Measurements from ENCODE around the gene FAM107B. TPM values are rescaled to one million over a fixed set of nuclear protein-coding genes. Genes with fewer than 3 reads are reported as not detected.

Gene FAM107B
- total and polyA plus RNA-seq, 4 donors = 38.4 to 85.4 (median 68.9) TPM

- no peak for ATAC-seq (ENCODE audit: insufficient read depth, low FRiP score)
- no peak for TF ChIP-seq CTCF (IDR thresholded peaks at IDR 0.05; ENCODE audit: control extremely low read depth, extremely low read depth)
- no peak overlapping the region for H3K4me3 ChIP-seq
- H3K27ac ChIP-seq (ENCODE audit: low read depth in 1 of 2, low read length in 1 of 2) = no peak overlapping the region
- no peaks in the 10 kb centered on the region for H3K27me3 ChIP-seq (ENCODE audit: control insufficient read depth in 3 of 3, insufficient read depth in 3 of 3, low read length in 2 of 3)
- DNase-seq = no peak
- no peaks in the 10 kb centered on the region for H3K36me3 ChIP-seq (ENCODE audit: control insufficient read depth in 4 of 4, insufficient read depth in 4 of 4, low read length in 4 of 4)
- H3K9me3 ChIP-seq (ENCODE audit: control insufficient read depth in 4 of 4, insufficient read depth in 3 of 4, low read length in 3 of 4) = no peaks in the 10 kb centered on the region
- H3K4me1 ChIP-seq (ENCODE audit: control insufficient read depth in 5 of 5, insufficient read depth in 5 of 5, low read length in 5 of 5) = peaks cover 0 to 15% (median 7%) of the 10 kb centered on the region in 5 donors
- peak overlapping the region in 1 of 2 donors; percentile 55 for H3K9ac ChIP-seq (ENCODE audit: insufficient read depth in 1 of 2, low read length in 2 of 2)
- 22 to 41% methylated on average over 5 of the region's 5 CpGs for WGBS, 2 donors
These were observed 157.6 kb downstream of the FAM107B start for GRCh38 chr10:14616955-14617730.

GRCh38 chr10:14616465-14616864, 158.2 kb downstream of the FAM107B start:
- no peaks in the 10 kb centered on the region for H3K9me3 ChIP-seq (ENCODE audit: control insufficient read depth in 4 of 4, insufficient read depth in 3 of 4, low read length in 3 of 4)
- no peaks in the 10 kb centered on the region for H3K27me3 ChIP-seq (ENCODE audit: control insufficient read depth in 3 of 3, insufficient read depth in 3 of 3, low read length in 2 of 3)
- ATAC-seq (ENCODE audit: insufficient read depth, low FRiP score) = no peak
- no peak overlapping the region for H3K4me3 ChIP-seq
- H3K4me1 ChIP-seq (ENCODE audit: control insufficient read depth in 5 of 5, insufficient read depth in 5 of 5, low read length in 5 of 5) = peaks cover 0 to 10% (median 5%) of the 10 kb centered on the region in 5 donors
- H3K9ac ChIP-seq (ENCODE audit: insufficient read depth in 1 of 2, low read length in 2 of 2) = no peak overlapping the region
- no peak for TF ChIP-seq CTCF (IDR thresholded peaks at IDR 0.05; ENCODE audit: control extremely low read depth, extremely low read depth)
- H3K36me3 ChIP-seq (ENCODE audit: control insufficient read depth in 4 of 4, insufficient read depth in 4 of 4, low read length in 4 of 4) = no peaks in the 10 kb centered on the region
- DNase-seq = no peak
- no peak overlapping the region for H3K27ac ChIP-seq (ENCODE audit: low read depth in 1 of 2, low read length in 1 of 2)
- WGBS, 2 donors = 67 to 86% methylated on average over 2 of the region's 2 CpGs

- Histone ChIP-seq H3K9ac (ENCODE audit: insufficient read depth in 1 of 2, low read length in 2 of 2) (no peak overlapping the region), H3K9me3 (ENCODE audit: control insufficient read depth in 4 of 4, insufficient read depth in 3 of 4, low read length in 3 of 4) (no peaks in the 10 kb centered on the region), H3K4me3 (no peak overlapping the region), H3K27ac (ENCODE audit: low read depth in 1 of 2, low read length in 1 of 2) (no peak overlapping the region), H3K36me3 (ENCODE audit: control insufficient read depth in 4 of 4, insufficient read depth in 4 of 4, low read length in 4 of 4) (no peaks in the 10 kb centered on the region), H3K27me3 (ENCODE audit: control insufficient read depth in 3 of 3, insufficient read depth in 3 of 3, low read length in 2 of 3) (no peaks in the 10 kb centered on the region), H3K4me1 (ENCODE audit: control insufficient read depth in 5 of 5, insufficient read depth in 5 of 5, low read length in 5 of 5) (peaks cover 0 to 16% (median 5%) of the 10 kb centered on the region in 5 donors)
- no peak for TF ChIP-seq CTCF (IDR thresholded peaks at IDR 0.05; ENCODE audit: control extremely low read depth, extremely low read depth)
- DNase-seq = no peak
- 71 to 84% methylated on average over 4 of the region's 4 CpGs for WGBS, 2 donors
- ATAC-seq (ENCODE audit: insufficient read depth, low FRiP score) = no peak
These were observed 161.1 kb downstream of the FAM107B start for GRCh38 chr10:14613588-14613920.

Measured in lung (tissue), 12 donors.